ENCODE measurements around the gene HSPA14.
"Not testable (repeated sequence)": the region's sequence is repeated elsewhere in the genome, so short reads cannot be mapped to it uniquely, and the experiment has no call there.

HSPA14 gene

GRCh38 chr10:14837003-14837756, 926 bp upstream of the HSPA14 start:
- peak; percentile 41 for DNase-seq

- no peak for DNase-seq
Measured at GRCh38 chr10:14838582-14839304, 637 bp downstream of the HSPA14 start.

DNA sequence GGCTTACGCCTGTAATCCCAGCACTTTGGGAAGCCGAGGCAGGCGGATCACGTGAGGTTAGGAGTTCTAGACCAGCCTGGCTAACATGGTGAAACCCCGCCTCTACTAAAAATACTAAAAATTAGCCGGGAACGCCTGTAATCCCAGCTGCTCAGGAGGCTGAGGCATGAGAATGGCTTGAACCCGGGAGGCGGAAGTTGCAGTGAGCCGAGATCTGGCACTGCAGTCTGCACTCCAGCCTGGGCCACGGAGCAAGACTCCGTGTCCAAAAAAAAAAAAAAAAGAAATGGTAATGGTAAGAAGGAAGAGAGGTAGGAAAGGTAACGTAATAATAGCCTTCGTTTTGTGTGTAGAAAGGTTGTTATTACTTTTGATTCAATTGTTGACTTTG, 1.2 kb downstream of the HSPA14 start:
- no peak for DNase-seq

- DNase-seq: no peak
Measured at GRCh38 chr10:14840178-14840577, 2.1 kb downstream of the HSPA14 start.

GRCh38 chr10:14843327-14843988, 5.4 kb downstream of the HSPA14 start:
- no peak for DNase-seq

- DNase-seq: no peak
Measured at GRCh38 chr10:14844948-14845347, 6.8 kb downstream of the HSPA14 start.

- no peak for DNase-seq
Measured at GRCh38 chr10:14852236-14852635, 14.1 kb downstream of the HSPA14 start.

- DNase-seq: no peak
Measured at GRCh38 chr10:14855453-14855852, 17.3 kb downstream of the HSPA14 start.

- no peak for DNase-seq
Measured at GRCh38 chr10:14858338-14858960, 20.3 kb downstream of the HSPA14 start.

- no peak for DNase-seq
Measured at GRCh38 chr10:14859043-14859442, 20.9 kb downstream of the HSPA14 start.

GRCh38 chr10:14859775-14860174, 21.7 kb downstream of the HSPA14 start:
- no peak for DNase-seq

DNA sequence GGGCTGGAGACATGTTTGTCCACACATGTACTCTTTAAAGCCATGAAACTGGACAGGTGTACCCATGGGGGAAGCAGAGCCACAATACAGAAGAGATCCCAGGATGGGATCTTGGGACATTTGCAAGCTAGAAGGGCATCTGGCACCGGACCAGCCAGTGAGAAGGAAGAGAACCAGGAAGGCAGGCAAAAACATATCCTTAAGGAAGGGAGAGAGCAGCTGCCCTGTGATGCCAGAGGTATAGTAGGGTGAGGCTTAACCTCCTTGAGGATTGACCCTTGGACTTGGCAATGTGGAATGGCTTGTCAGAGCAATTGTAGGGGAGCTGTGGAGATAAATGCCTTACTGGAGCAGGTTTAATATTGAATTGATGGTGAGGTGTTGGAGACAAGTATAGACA, 22.7 kb downstream of the HSPA14 start:
- DNase-seq: no peak

- not testable (repeated sequence) for DNase-seq
Measured at GRCh38 chr10:14864466-14864865, 26.4 kb downstream of the HSPA14 start.

GRCh38 chr10:14864871-14865270, 26.8 kb downstream of the HSPA14 start:
- DNase-seq: not testable (repeated sequence)

DNA sequence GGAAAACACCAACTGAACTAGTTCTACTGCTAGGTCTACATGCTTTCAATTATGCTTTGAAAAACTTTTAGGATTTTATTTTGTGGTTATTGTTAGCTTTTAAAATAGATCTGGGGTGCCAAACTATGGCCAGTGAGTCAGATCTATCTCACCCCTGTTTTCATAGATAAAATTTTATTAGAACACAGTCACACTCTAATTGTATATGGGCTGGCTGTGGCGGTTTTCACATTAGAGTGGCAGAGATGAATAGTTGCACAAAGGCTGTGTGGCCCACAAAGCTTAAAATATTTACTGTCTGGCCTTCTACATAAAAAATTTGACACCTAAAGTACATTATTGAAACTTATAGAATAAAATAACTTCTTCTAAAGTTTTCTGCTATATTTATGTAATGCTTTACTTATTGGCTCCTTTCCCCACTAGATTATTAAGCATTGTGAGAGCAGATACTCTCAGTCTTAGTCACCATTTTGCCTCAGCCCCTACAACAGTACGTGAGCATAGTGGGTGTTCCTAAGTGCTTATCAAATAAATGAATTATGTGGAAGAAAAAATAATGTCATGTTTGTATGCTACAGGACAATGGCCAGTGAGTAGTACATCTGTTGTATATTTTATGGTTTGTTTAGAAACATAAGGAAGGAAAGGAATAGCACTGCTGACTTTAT, 35.1 kb downstream of the HSPA14 start:
- no peak for DNase-seq

GRCh38 chr10:14875941-14876340, 37.8 kb downstream of the HSPA14 start:
- DNase-seq: no peak

GRCh38 chr10:14876764-14877163, 38.7 kb downstream of the HSPA14 start:
- DNase-seq: no peak

- peak; percentile 96 for DNase-seq
Measured at GRCh38 chr10:14878266-14879123, 40.4 kb downstream of the HSPA14 start, which contains the start of gene SUV39H2. Gene SUV39H2, plus strand, starts transcription at chr10:14878866. Its CDS starts 23 bp downstream, at chr10:14878889.

DNA sequence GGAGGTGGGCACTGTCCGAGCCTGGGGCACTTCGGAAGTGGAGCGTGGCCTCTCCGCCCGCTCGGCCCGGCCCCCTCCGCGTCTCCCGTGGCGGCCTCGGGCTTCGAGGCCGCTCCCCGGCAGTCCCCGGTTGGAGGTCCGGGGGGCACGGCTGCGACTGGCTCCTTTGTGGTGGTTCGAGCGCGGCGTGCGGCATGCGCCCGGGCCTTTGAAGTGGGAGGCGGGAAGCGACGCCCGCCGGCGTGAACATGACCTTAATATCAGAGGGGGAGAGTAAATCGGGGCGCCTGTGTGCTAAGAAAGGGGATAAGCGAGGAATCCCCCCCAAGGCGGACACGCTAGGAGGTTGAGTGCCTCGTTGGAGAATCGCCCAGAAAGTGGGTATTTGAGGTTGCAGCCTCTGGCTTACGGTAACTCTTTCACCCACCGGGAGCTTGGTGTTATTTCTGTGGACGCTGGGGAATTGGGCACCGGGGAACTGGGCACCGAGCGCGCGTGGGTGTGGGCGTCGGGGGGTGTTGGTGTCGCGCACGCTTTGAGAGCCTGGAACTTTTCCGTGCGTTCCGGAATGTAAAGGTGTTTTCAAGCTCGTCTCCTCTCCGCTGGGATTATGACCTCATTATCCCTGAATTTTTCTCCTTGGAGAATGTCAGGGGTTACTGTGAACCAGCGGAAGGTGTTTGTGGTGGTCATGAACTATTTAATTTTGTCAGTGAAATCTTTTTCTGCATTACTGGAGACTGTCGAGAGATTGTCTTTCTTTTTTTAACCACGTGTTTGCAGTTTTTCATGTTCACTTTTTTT, 41.2 kb downstream of the HSPA14 start:
- DNase-seq: no peak

DNA sequence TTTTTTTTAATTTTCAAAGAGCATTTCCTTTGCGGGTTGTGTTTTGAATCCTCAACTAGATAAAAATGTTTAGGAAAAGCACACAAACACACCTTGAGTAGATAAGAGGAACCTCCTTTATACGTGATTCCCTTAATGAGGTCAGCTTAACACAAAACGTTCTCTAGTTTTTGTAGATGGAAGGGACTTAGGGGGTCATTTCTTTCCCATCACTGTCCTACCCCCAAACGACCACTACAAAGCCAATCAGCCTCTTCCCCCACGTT, 41.8 kb downstream of the HSPA14 start:
- no peak for DNase-seq

GRCh38 chr10:14880229-14880628, 42.1 kb downstream of the HSPA14 start:
- no peak for DNase-seq
